Upper lobe of right lung (tissue), 1 donor: ENCODE results near the gene COPG2. TPM values are rescaled to one million over a fixed set of nuclear protein-coding genes. Genes with fewer than 3 reads are reported as not detected.
"Not testable (repeated sequence)": the region's sequence is repeated elsewhere in the genome, so short reads cannot be mapped to it uniquely, and the experiment has no call there.

Experiments
- ATAC-seq: fragments of 200-7000 bp; cut with Tn5 transposase; one replicate; pipeline ENCODE4 v1.9.1; 2020; ENCODE audit warnings: mild to moderate bottlenecking, moderate library complexity
- DNase-seq: peaks from one replicate; pipeline ENCODE4 v3.0.0-alpha.2; 2020
- H3K27ac ChIP-seq: fragments of 200-600 bp; one replicate; pipeline ENCODE4 v1.8.0; 2022
- H3K27me3 ChIP-seq: fragments of 200-600 bp; one replicate; pipeline ENCODE4 v1.8.0; 2022; ENCODE audit warnings: mild to moderate bottlenecking
- H3K36me3 ChIP-seq: fragments of 200-600 bp; one replicate; pipeline ENCODE4 v1.8.0; 2022
- H3K4me1 ChIP-seq: fragments of 200-600 bp; one replicate; pipeline ENCODE4 v1.8.0; 2022
- H3K4me3 ChIP-seq: fragments of 200-600 bp; one replicate; pipeline ENCODE4 v1.8.0; 2022; ENCODE audit warnings: mild to moderate bottlenecking
- H3K9me3 ChIP-seq: fragments of 200-600 bp; one replicate; pipeline ENCODE4 v1.8.0; 2022
- intact Hi-C: fragments of 100-400 bp; cut with DNase I; formaldehyde crosslinking; loops from one replicate; pipeline ENCODE4 v1.11.0; 2022
- total RNA-seq: library from RNA; stranded (reverse); fragmentation: NEBNext Ultra II Directional; extraction: Animal tissue kit (Norgen Biotek cat#: 25700); gene quantifications from one replicate; pipeline ENCODE4 v1.2.1, GENCODE V29; 2021
- TF ChIP-seq, protein P1 (sequence below): fragments of 200-600 bp; IDR thresholded peaks from one replicate; pipeline ENCODE4 v1.8.0; 2022; ENCODE audit warnings: antibody characterized with exemption
- donor health status: DM: no; HTN: yes; CAD: no; lungs with severe emphysema.

COPG2 gene
- total RNA-seq, 1 donor from 2014 or later, result 16.3 TPM

DNA sequence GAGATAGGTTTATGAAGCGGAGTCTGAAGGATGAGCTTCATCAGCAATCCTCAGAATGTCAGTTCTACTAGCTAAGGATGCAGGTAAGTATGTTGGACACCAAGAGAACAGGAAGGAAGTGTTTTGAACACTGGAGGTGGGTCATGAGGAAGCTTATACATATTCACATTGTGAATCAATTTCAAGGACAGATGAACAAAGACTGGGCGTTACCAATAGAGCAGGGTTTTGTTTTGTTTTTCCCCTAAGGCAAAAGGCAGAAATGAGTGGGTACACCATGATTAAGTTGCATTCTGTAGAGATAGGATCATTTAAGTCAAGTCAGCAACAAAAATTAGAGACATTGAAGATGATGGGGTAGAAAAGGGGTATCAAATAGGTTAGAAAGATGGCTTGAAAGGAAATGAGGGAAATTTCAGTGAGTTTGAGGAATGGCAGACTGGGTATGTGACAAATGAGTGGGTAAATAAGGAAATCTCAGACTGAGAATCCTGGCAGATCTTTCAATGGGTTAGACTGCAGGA, 125.0 kb downstream of the COPG2 start:
- TF ChIP-seq, protein P1, sequence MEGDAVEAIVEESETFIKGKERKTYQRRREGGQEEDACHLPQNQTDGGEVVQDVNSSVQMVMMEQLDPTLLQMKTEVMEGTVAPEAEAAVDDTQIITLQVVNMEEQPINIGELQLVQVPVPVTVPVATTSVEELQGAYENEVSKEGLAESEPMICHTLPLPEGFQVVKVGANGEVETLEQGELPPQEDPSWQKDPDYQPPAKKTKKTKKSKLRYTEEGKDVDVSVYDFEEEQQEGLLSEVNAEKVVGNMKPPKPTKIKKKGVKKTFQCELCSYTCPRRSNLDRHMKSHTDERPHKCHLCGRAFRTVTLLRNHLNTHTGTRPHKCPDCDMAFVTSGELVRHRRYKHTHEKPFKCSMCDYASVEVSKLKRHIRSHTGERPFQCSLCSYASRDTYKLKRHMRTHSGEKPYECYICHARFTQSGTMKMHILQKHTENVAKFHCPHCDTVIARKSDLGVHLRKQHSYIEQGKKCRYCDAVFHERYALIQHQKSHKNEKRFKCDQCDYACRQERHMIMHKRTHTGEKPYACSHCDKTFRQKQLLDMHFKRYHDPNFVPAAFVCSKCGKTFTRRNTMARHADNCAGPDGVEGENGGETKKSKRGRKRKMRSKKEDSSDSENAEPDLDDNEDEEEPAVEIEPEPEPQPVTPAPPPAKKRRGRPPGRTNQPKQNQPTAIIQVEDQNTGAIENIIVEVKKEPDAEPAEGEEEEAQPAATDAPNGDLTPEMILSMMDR, result no peak
- H3K4me1 ChIP-seq, result no peaks in the 10 kb centered on the region
- ATAC-seq, result no peak
- no peak overlapping the region for H3K27ac ChIP-seq
- H3K9me3 ChIP-seq, result no peaks in the 10 kb centered on the region
- intact Hi-C loops, result no loop called here
- H3K4me3 ChIP-seq, result no peak overlapping the region
- H3K27me3 ChIP-seq, result no peaks in the 10 kb centered on the region
- no peak for DNase-seq
- H3K36me3 ChIP-seq, result peaks cover 4% of the 10 kb centered on the region

DNA sequence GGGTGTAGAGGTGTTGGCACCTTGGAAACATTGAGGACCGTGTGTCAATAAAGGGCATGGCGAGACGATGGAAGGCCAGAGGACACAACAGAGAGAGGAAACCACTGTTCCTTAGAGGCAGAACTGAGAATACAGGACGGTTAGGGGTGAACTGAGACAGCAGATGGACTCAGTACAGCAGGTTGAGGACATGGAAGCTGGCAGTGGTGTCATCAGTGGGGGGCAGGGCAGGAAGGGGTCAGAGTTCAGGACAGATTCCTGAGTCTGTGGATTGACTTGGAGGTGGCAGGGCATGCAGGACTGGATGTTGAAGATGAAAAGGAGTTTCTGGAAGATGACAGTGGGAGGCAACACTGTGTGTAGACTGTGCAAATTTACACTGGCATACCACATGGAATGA, 126.3 kb downstream of the COPG2 start:
- ATAC-seq, H3K4me3 ChIP-seq, H3K36me3 ChIP-seq, intact Hi-C loops, H3K27ac ChIP-seq, H3K9me3 ChIP-seq, H3K4me1 ChIP-seq, DNase-seq, H3K27me3 ChIP-seq: not testable (repeated sequence)

DNA sequence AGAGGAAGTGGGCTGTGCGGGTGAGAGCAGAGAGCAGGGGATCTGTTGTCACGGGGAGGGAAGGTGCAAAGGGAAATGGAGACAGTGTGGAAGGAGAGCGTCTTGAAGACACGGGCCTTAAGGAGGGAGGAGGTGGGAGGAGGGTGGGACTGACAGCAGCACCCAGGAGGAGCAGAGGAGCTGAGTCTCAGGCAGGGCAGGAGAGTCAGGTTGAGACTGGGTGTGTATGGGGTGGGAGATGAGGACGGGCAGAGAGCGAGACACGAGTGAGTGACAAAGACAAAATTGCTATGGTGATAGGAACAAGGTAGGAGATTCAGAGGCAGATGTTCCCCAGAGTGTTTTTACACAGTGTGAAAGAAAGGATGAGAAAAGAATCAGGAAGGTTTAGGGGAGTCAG, 127.3 kb downstream of the COPG2 start:
- H3K36me3 ChIP-seq, H3K4me1 ChIP-seq, H3K4me3 ChIP-seq, ATAC-seq, H3K9me3 ChIP-seq, DNase-seq, H3K27me3 ChIP-seq, intact Hi-C loops, H3K27ac ChIP-seq: not testable (repeated sequence)

DNA sequence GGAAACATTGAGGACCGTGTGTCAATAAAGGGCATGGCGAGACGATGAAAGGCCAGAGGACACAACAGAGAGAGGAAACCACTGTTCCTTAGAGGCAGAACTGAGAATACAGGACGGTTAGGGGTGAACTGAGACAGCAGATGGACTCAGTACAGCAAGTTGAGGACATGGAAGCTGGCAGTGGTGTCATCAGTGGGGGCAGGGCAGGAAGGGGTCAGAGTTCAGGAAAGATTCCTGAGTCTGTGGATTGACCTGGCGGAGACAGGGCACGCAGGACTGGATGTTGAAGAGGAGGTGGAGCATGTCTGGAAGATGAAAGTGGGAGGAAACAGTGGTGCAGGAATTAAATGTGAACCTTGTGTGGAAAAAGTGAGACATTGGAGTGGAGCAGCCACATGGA, 130.7 kb downstream of the COPG2 start:
- H3K36me3 ChIP-seq, H3K4me3 ChIP-seq, intact Hi-C loops, H3K9me3 ChIP-seq, DNase-seq, ATAC-seq, H3K4me1 ChIP-seq, H3K27ac ChIP-seq, H3K27me3 ChIP-seq: not testable (repeated sequence)

DNA sequence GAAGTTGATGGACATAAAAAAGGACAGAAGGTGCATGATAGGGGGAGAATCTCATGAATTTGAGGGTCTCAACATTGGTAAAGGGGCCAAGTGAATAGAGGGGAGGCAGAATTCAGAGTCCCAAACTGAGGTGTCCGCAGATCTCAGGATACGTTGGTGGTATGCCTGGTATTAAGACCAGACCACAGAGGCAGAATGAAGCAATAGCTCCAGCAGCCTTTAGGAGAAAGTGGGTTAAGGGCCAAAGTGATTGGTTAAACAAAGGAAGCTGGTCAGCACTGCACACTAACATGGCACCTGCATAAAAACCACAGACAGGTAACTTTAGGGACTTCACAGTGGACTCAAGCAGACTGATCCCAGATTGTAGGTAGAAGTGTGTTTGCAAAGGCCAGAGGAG, 139.1 kb downstream of the COPG2 start:
- no peak for DNase-seq
- Histone ChIP-seq H3K27me3 (no peaks in the 10 kb centered on the region), H3K4me1 (no peaks in the 10 kb centered on the region), H3K27ac (no peak overlapping the region), H3K4me3 (no peak overlapping the region), H3K36me3 (no peaks in the 10 kb centered on the region), H3K9me3 (no peaks in the 10 kb centered on the region)
- no peak for ATAC-seq
- TF ChIP-seq, protein P1, result no peak
- intact Hi-C loops, result no loop called here

DNA sequence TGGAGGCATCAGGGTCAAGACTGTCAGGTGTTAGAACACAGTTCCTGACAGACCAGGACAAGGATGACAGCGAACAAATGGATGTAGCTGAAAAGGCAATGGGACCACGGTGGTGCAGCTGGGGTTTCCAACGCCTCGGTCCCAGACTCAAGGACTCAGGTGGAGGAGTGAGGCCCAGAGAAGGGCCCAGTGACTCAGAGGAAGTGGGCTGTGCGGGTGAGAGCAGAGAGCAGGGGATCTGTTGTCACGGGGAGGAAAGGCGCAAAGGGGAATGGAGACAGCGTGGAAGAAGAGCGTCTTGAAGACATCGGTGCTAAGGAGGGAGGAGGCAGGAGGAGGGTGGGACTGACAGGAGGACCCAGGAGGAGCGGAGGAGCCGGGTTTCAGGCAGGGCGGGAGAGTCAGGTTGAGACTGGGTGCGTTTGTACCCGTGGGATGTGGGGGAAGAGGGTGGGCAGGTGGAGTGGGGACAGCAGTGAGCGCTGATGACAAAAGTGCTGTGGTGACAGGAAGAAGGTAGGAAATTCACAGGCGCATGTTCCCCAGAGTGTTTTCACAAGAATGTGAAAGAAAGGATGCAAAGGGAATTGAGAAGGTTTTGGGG, 140.7 kb downstream of the COPG2 start:
- intact Hi-C loops, H3K4me1 ChIP-seq, H3K9me3 ChIP-seq, H3K36me3 ChIP-seq, ATAC-seq, H3K27ac ChIP-seq, H3K4me3 ChIP-seq, H3K27me3 ChIP-seq, DNase-seq: not testable (repeated sequence)

DNA sequence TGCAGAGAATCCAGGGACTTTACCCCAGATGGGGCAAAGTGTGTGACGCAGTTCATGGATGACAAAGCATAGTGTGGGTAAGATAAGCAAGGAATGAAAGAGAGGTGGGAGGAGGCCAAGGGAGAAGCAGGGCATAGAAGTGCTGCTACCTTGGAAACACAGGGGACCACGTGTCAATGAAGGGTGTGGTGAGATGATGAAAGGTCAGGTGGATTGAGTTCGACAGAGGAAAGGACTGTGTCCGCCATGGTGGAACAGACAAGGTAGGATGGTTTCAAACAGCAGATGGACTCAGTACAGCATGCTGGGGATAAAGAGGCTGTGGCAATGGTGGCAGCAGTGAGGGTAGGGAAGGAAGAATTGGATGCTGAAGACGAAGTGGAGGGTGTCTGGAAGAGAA, 143.9 kb downstream of the COPG2 start:
- intact Hi-C loops, result no loop called here
- Histone ChIP-seq H3K27me3 (no peaks in the 10 kb centered on the region), H3K4me3 (no peak overlapping the region), H3K36me3 (no peaks in the 10 kb centered on the region), H3K27ac (no peak overlapping the region), H3K4me1 (no peaks in the 10 kb centered on the region), H3K9me3 (no peaks in the 10 kb centered on the region)
- DNase-seq (no peak), ATAC-seq (no peak)
- TF ChIP-seq, protein P1, result no peak

DNA sequence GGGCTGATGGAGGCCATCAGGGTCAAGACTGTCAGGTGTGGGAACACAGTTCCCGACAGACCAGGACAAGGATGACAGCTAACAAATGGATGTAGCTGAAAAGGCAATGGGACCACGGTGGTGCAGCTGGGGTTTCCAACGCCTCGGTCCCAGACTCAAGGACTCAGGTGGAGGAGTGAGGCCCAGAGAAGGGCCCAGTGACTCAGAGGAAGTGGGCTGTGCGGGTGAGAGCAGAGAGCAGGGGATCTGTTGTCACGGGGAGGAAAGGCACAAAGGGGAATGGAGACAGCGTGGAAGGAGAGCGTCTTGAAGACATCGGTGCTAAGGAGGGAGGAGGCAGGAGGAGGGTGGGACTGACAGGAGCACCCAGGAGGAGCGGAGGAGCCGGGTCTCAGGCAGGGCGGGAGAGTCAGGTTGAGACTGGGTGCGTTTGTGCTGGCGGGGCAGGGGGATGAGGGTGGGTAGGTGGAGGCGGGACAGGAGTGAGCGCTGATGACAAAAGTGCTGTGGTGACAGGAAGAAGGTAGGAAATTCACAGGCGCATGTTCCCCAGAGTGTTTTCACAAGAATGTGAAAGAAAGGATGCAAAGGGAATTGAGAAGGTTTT, 144.9 kb downstream of the COPG2 start:
- ATAC-seq, H3K4me1 ChIP-seq, DNase-seq, H3K4me3 ChIP-seq, H3K27ac ChIP-seq, intact Hi-C loops, H3K9me3 ChIP-seq, H3K36me3 ChIP-seq, H3K27me3 ChIP-seq: not testable (repeated sequence)
